NCI-H1694 (cell line): Measurements from ENCODE around the gene BBS4.
"Not testable (repeated sequence)": the region's sequence is repeated elsewhere in the genome, so short reads cannot be mapped to it uniquely, and the experiment has no call there.

Experiments used
- DNase-seq: peaks from one replicate; lab custom pipeline; 2025; lab: John Stamatoyannopoulos, UW

The BBS4 gene, protein sequence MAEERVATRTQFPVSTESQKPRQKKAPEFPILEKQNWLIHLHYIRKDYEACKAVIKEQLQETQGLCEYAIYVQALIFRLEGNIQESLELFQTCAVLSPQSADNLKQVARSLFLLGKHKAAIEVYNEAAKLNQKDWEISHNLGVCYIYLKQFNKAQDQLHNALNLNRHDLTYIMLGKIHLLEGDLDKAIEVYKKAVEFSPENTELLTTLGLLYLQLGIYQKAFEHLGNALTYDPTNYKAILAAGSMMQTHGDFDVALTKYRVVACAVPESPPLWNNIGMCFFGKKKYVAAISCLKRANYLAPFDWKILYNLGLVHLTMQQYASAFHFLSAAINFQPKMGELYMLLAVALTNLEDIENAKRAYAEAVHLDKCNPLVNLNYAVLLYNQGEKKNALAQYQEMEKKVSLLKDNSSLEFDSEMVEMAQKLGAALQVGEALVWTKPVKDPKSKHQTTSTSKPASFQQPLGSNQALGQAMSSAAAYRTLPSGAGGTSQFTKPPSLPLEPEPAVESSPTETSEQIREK

DNA sequence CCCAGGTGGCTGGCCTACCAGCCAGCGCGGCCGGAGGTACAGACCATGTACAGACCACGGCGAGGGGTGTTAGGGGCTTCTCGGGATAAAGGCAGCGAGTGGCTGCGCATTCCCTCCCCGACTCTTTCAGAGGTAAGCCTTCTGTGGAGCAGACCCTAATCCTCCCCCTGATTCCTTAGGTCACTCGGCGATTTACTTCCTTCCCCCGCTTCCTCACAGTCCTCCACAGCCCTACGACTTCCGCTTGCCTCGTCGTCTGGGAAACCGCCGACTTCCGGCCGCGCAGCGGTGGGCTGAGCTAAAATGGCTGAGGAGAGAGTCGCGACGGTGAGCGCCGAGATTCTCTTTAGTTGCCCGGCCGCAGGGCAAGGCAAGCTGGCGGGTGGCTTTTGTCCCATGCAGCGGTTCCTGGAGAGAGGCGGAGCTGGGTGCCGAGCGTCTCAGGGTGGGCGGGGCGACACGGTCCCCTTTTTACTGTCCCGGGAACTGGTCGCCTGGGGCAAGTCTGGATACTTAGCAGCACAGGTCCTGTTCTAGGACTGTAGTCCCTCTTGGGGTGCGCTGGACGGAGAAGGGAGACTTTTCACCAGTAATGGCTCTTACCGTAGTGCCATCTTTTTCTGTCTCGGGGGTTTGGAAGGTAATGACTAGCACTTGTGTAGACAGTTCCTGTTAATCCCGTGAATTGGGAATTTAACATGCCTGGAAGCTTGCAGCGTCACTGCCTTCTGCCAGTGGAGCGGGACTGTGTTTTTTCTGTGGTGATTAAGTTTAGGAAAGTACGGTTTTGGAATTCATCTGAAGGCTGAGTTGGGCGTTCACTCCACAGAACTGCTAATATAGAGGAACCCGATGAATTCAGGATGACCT, at the start of gene BBS4, which contains the start of gene HIGD2B:
BBS4 (plus strand) TSS at position 283 of the 870 bp plus-strand sequence; CDS start at position 304, 21 bp downstream.
HIGD2B (minus strand) TSS at position 258 of the 870 bp plus-strand sequence. CDS start 9,808 bp downstream, outside the sequence.
- no peak for DNase-seq

DNA sequence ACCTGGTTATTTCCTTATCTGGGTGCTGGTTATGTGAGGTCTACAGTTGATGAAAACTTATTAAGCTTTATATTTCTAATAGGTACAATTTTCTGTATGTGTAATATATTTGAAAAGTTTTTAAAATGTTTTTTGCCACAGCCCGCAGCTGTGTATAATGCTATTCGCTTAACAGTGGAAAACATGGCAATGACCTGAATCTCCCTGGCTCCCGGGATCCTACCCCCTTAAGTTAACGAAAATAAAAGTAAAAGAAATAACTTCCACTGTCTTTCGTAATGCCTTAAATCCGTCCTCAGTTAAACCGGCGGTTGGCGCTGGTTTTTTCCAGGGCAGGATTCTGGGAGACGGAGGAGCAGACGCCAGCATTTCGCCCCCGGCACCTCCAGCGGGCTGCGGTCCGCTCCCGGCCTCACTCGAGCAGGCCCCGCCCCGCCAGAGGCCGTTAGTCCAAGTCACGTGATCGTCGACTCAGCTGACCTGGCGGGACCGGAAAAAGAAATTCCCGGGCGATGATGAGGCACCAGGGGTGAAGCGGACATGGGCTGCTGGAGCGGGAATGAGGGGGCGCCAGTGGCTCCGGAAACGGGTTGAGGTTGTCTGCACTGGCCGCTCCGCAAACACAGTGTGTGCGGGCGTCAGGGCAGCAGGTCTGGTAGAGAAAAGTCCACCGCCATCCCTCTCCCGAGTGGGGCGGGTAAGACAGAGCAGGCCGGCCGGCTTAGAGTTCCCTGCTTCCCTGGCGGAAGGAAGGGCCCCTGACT, 49.3 kb upstream of the BBS4 start:
- DNase-seq, result not testable (repeated sequence)

DNA sequence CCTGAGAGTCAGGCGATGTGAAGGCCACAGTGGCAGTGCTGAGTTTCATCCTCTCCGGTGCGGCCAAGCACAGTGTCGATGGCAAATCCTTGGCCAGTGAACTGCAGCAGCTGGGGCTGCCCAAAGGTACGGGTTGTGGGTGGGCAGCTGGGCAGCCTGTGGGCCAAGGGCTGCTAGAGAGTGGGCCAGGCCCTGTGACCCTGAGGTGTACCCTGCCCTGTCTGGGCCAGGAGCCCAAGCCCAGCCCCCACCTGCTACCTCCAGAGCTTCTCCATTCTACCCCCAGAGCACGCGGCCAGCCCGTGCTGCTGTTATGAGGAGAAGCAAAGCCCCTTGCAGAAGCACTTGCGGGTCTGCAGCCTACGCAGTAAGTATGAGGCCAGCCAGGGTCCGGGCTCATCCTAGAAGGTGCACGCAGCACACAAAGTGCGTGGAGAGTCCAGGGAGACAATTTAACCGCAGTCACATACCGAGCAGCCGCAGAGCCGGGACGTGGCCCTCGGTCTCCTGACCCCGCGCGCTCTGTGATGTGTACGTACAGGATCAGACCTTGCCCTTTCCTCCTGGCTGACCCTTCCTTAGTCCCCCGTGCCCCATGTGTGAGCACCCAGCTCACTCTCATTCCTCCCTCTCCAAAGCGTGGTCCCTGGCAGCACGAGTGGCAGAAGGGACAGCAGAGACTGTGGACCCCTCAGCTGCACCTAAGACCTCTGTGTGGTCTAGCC, 46.1 kb upstream of the BBS4 start:
- not testable (repeated sequence) for DNase-seq

DNA sequence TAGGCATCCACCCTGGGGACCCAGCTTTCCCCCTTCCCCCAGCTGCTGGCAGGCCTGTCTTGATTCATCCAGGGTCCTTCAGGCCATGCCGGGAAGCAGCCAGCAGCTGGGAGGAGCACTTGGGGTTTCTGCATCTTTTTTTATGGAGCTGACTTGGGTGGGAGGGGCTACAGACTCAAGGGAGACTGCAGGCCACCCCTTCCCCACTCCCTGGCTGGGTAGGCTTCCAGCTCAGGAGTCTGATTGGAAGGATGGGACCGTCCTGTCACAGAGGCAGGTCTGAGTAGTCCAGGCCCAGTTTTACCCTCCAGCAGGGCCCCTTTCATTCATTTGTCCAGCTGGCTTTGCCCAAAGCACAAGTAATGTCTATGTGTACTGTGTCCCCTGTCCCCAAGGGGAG, 43.7 kb upstream of the BBS4 start:
- not testable (repeated sequence) for DNase-seq

DNA sequence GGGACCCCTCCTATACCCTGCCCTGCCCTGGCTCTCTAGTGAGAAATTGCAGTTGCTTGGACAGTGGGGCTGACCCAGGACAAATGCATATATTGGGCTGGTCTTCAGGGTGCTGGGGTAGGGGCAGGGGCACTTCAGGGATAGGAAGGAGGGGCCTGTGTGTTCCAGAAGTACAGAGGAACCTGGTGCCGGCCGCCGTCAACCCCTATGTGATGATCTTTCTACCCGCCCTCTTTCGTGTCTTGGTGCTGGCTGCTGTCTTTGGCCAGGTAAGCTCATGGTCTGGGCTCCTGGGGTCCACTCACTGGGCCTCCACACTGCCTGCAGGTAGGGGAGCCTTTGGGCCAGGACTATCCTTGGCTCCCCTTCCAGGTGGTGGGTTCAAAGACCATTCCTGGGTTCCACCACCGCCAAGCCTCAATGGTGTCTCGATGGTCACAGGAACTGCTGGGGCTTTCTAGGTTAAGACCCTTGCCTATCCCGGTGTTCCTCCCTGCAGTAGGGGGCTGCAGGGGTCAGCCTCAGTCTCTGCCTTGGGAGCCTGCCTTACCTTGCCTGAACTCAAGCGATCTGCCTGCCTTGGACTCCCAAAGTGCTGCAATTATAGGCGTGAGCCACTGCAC, 37.3 kb upstream of the BBS4 start:
- not testable (repeated sequence) for DNase-seq

DNA sequence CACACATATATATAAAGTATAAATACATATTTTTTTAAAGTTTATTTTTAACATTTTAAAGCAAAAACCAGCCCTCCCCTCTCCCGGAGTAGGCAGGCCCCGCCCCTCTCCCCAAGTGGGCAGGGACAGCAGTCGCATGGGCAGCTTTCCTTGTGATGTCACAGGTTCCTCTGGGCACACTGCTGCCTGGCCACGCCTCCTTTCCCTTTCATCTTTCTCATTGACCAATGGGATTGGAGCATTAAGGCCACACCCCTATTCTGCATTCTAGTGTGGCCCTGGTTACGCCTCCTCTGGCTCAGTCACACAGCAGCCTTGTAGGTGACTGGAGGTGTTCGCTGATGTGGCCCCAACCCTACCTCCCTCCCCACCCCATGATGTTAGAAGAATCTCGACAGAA, 31.6 kb upstream of the BBS4 start, which contains the start of gene GOLGA6B:
GOLGA6B (plus strand) TSS at position 301 of the 400 bp plus-strand sequence; CDS start at position 342, 41 bp downstream.
- DNase-seq, result not testable (repeated sequence)

DNA sequence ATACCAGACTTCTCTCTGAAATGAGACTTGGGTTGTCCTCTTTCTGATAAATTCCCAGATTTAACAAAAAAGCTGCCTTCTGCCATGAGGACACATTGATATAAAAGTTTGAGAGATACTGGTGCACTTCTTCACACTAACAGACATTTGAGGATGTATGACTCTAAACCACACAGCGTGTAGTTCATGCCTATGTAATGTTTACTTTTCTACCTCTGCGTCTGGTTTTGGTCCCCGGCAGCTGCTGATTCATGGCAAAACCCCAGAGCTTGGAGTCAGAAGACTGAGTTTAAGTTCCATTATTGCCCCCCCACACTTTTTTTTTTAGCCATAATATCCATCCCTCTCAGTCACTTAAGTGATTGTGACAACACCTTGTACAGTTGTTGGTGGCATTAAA, 30.0 kb upstream of the BBS4 start:
- not testable (repeated sequence) for DNase-seq

DNA sequence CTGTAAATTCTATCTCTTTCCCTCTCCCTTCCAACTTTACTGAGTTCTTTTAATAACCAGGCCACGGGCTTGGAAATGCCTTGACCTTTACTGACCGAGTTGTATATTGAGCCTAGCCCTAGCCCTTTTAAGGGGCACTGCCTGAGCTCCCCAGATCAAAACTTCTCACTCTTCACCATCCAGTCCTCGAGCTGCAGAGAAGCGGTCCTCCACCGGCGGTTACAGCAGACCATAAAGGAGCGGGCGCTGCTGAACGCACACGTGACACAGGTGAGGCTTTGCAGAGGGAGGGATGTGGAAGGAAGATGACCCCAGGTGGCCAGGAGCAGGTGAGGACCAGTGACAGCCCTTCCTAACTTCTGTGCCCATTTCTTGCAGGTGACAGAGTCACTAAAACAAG, 24.9 kb upstream of the BBS4 start:
- DNase-seq, result not testable (repeated sequence)

DNA sequence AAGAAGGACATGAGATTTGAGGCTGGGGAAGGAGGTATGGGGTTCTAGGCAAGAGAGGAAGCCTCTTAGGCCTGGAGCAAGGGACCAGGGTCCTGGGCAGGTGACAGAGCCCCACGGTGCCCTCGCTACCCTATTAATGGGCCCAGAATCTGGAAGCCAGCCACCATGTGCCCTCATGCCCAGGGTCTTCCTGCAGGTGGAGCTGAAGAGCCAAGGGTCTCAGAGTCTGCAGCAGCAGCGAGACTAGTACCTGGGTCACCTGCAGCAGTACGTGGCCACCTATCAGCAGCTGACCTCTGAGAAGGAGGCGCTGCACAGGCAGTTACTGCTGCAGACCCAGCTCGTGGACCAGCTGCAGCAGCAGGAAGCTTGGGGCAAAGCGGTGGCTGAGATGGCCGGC, 22.1 kb upstream of the BBS4 start:
- not testable (repeated sequence) for DNase-seq

DNA sequence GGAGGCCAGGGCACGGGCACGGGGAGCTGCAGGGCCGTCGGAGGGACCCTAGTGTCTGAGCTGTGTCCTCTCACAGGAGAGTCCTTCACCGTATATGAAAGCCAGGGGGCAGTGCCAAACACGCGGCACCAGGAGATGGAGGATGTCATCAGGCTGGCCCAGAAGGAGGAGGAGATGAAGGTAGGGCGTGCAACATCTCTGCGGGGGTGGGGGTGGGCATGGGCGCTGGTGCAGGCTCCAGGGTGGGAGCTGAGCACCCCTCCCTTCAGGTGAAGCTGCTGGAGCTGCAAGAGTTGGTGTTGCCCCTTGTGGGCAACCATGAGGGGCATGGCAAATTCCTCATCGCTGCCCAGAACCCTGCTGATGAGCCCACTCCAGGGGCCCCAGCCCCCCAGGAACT, 20.3 kb upstream of the BBS4 start:
- not testable (repeated sequence) for DNase-seq

DNA sequence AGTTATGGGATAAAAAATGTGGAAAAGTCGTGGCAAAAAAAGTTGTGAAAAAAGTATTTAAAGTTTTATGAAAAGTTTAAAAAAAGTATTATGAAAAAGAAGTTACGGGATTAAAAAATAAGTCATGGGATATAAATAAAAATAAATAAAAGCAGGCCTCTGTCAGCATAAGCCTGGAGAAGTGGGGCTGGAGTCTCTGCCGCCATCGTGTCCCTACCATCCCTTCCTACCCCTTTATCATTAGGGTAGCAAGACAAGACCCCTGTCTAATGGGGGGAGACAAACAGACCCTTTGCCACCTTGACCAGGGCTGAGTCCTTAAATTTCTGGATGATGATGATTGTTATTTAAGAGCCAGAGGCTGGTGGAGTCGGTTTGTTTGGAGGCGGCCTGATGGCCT, 16.2 kb upstream of the BBS4 start:
- DNase-seq, result not testable (repeated sequence)

DNA sequence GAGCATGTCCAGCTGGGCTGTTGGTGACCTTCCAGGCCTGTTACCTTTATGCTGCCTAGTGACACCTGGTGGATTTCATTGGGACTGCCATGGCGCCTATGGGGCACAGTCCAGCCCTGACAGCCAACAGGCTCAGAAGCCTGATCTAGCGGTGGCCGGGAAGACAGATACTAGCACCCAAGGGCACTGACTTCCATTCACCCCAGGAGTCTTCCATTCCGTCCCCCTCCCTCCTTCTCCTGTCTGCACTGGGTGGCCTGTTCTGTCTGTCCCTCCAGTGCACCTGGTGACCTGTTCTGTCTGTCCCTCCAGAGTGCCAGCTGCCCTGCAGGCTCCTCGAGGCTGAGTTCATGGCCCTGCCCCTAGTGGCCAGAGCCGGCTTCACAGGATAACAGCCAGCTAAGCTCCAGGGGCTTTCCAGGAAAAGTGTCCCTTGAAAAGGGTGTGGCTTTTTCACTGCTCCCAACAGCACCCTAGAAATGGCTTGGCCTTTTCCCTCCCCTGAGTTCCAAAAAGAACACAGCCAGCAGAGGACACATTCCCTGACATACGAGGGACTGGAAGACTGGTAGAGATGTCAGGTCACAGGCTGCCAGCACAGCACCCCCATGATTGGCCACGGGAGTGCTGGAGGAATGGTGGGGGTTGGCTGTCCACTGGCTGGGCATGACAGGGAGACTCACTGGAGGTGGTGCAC, 15.2 kb upstream of the BBS4 start:
- DNase-seq, result not testable (repeated sequence)

DNA sequence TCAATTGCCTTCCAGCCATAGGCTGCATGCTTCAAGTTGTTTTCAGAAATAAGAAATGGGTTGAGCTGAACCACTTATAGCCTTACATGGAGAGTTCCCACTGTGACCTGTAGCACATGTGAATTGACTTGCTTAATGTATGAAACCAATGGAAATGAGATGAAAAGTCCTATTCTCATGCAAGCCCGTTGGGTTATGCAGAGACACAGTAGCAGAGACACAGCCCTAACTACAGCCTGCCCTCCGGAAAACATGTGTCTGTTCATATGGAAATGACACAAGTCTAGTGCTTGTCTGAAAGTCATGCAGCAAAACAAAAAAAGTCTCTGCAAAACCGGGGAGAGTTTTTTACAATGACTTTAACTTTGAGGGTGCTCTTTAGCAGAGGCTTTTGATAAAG, 14.5 kb upstream of the BBS4 start:
- no peak for DNase-seq

DNA sequence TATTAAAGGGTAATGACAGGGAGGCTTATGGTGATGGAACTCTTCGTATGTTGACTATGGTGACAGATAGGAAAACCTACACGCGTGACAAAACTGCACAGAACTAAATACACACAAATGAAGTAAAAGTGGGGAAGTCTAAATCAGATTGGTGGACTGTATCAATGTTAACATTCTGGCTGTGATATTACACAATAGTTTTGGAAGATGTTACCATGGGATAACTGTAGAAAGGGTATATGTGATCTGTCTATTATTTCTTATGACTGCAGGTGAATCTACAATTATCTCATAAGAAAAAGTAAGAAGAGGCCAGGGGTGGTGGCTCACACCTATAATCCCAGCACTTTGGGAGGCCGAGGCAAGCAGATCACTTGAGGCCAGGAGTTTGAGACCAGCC, 9.2 kb upstream of the BBS4 start:
- DNase-seq, result no peak

DNA sequence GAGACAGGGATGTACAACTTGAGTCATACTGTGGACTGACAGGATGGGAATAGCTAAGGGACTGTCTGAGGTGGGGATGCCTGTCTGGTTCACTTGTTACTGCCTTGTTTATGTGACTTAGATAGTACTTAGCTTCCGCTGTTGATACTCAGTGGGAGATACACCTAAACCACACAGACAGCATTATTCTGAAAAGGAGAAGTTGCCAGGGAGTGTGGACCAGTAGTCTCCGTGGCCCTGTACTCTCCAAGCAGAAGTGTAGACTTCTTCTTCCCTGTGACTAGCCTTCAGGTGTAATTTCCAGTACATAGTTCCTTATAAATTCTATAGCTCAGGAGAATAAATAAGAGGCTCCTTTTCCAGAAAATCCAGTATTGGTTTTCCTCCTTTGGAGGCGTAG, 5.1 kb upstream of the BBS4 start:
- DNase-seq, result no peak

DNA sequence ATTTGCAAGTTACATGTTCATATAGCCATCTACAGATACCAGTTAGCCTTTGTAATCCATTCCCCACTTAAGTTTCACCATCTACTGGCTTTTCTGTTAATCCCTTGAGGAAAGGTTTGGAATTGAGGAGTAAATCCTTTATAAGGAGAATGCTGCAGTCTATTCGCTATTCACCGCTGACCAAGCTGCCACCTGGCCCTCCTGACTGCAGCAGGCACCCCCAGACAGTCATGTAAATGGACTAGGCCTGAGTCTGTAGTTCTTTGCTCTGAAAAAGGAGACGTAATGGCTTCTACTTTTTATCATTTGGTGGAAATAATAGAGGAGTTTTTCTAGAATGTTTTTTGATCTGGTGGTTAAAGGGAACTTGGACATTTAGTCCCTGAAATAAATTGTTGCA, 3.2 kb upstream of the BBS4 start:
- no peak for DNase-seq

DNA sequence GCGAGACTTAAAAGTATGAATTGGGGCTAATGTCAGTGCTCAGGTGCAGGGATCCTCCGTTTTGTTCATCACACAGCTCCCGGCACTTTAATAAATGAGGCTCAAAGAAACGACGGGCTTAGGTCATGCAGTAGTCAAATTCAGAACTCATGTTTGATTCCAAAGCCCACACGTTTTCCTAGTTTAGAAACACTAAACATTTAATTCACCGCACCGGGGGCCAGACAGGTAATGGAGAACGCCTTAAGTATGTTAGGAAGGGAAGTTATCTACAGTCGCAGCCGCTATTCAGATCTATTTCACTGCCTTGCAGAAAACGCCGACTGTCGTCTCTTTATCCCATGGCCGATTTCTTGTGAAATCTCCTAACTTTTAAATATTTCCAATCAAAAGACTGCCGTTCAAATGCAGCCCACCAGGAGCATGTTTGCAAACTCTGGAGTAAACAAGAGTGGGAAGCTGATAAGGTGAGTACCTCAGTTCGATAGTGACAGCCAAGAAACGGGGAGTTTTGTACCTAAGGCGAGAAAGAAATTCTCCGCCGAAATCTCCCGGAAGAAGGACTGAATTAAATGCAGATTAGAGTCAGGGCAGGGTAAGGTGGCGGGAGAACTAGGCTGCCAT, 594 bp upstream of the BBS4 start:
- DNase-seq, result no peak

DNA sequence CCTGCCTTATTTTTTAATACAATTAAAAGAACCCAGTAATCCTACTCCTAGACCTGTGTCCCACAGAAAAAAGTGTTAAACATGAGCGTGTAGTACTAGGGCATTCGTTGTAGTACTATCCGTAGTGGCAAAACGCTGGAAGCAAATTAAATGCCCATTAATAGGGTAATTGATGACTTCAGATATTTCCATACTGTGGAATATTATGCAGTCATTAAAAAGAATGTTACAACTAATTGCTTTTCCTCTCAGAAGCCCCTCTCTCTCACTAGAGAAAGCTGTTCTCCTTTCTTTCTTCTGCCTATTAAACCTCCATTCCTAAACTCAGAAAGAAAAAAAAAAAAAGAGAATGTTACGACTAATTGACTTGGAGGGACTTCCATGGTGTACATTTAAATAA, 2.7 kb downstream of the BBS4 start:
- no peak for DNase-seq

DNA sequence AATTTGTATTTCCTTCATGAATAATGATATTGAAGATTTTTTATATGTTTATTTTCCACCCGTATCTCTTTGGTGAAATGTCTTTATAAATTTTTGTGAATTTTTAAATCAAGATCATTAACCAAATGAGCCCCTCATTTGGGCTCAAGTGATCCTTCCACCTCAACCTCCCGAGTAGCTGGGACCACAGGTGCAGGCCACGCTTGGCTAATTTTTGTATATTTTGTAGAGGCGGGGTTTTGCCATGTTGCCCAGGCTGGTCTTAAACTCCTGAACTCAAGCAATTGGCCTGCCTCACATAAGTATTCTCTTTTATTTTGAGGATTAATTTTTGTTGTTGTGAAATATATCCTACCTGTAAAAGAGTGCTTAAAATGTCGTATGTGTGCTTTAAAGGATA, 4.9 kb downstream of the BBS4 start:
- no peak for DNase-seq
